Measurements from ENCODE around the gene BIN1.

BIN1 gene

GRCh38 chr2:127068351-127068741 lies 38.6 kb downstream of the BIN1 start:
- TF ChIP-seq CTCF (IDR thresholded peaks at IDR 0.05; ENCODE audit: low read depth, low read length) = no peak
- no peak for DNase-seq (ENCODE audit: extremely low read depth, low read depth)

GRCh38 chr2:127067620-127068350 lies 39.2 kb downstream of the BIN1 start:
- peak; percentile 95 for TF ChIP-seq CTCF (IDR thresholded peaks at IDR 0.05; ENCODE audit: low read depth, low read length)
- DNase-seq (ENCODE audit: extremely low read depth, low read depth) = no peak

- peak; percentile 56 for DNase-seq (ENCODE audit: extremely low read depth, low read depth)
- no peak for TF ChIP-seq CTCF (IDR thresholded peaks at IDR 0.05; ENCODE audit: low read depth, low read length)
Observed at GRCh38 chr2:127066942-127067341, 40.0 kb downstream of the BIN1 start.

- no peak for TF ChIP-seq CTCF (IDR thresholded peaks at IDR 0.05; ENCODE audit: low read depth, low read length)
Observed at GRCh38 chr2:127065940-127066318, 41.0 kb downstream of the BIN1 start.

GRCh38 chr2:127065299-127065939 lies 41.5 kb downstream of the BIN1 start:
- DNase-seq (ENCODE audit: extremely low read depth, low read depth) = no peak
- TF ChIP-seq CTCF (IDR thresholded peaks at IDR 0.05; ENCODE audit: low read depth, low read length) = no peak

More at GRCh38 chr2:127065940-127066318, 41.0 kb downstream of the BIN1 start:
- DNase-seq (ENCODE audit: extremely low read depth, low read depth) = no peak

- peak; percentile 23 for TF ChIP-seq CTCF (IDR thresholded peaks at IDR 0.05; ENCODE audit: low read depth, low read length)
- DNase-seq (ENCODE audit: extremely low read depth, low read depth) = peak; percentile 87
Observed at GRCh38 chr2:127064642-127065250, 42.2 kb downstream of the BIN1 start.
